GM23338 (cell line): ENCODE measurements around the gene MCM3AP. TPM values are rescaled to one million over a fixed set of nuclear protein-coding genes. Genes with fewer than 3 reads are reported as not detected.
A peak's percentile ranks its signal among the peaks of the same experiment; 100 is the strongest.

ENCODE experiments used
- ATAC-seq: fragments of 200-7000 bp; cut with Tn5 transposase; 3 replicates; pipeline ENCODE4 v1.9.1; 2020
- DNase-seq: peaks from one replicate; pipeline ENCODE4 v3.0.0-alpha.2; 2015; ENCODE audit warnings: low spot score
- H2AFZ ChIP-seq: fragments of 200-600 bp; sonication (generic); 2 replicates; pipeline ENCODE4 v1.8.0; 2016; ENCODE audit warnings: antibody characterized with exemption, mild to moderate bottlenecking, moderate library complexity
- H3F3A ChIP-seq: fragments of 200-600 bp; sonication (generic); replicated peaks from 2 replicates; pipeline ENCODE4 v1.8.0; 2017; ENCODE audit warnings: antibody characterized with exemption, mixed run types, low read depth
- H3K27ac ChIP-seq: fragments of 200-600 bp; sonication (generic); 2 replicates; pipeline ENCODE4 v1.6.1; 2016; ENCODE audit warnings: low read depth
- H3K27me3 ChIP-seq: fragments of 200-600 bp; sonication (generic); 2 replicates; pipeline ENCODE4 v1.8.0; 2016; ENCODE audit warnings: mild to moderate bottlenecking, mixed run types, moderate library complexity; ENCODE audit not compliant: insufficient read depth
- H3K36me3 ChIP-seq: fragments of 200-600 bp; sonication (generic); 2 replicates; pipeline ENCODE4 v1.8.0; 2016; ENCODE audit warnings: mild to moderate bottlenecking; ENCODE audit not compliant: insufficient read depth
- H3K4me1 ChIP-seq: fragments of 200-600 bp; sonication (generic); 2 replicates; pipeline ENCODE4 v1.8.0; 2016; ENCODE audit warnings: mild to moderate bottlenecking, moderate library complexity; ENCODE audit not compliant: insufficient read depth
- H3K4me2 ChIP-seq: fragments of 200-600 bp; sonication (generic); 2 replicates; pipeline ENCODE4 v1.7.1; 2017; ENCODE audit warnings: mixed run types
- H3K4me3 ChIP-seq: fragments of 200-600 bp; sonication (generic); 2 replicates; pipeline ENCODE4 v1.6.1; 2016; ENCODE audit warnings: mixed run types
- H3K79me2 ChIP-seq: fragments of 200-600 bp; sonication (generic); replicated peaks from 2 replicates; pipeline ENCODE4 v1.8.0; 2017; ENCODE audit warnings: mild to moderate bottlenecking; ENCODE audit not compliant: insufficient read depth
- H3K9me2 ChIP-seq: fragments of 200-600 bp; sonication (generic); 2 replicates; pipeline ENCODE4 v1.8.0; 2017; ENCODE audit not compliant: insufficient read depth
- H4K20me1 ChIP-seq: fragments of 200-600 bp; sonication (generic); replicated peaks from 2 replicates; pipeline ENCODE4 v1.8.0; 2017; ENCODE audit warnings: mild to moderate bottlenecking; ENCODE audit not compliant: insufficient read depth
- H3K27ac Mint-ChIP-seq: 2 replicates; pipeline ENCODE4 v1.8.0; 2020; ENCODE audit warnings: inconsistent platforms, mild to moderate bottlenecking, moderate library complexity, mixed read lengths
- H3K27me3 Mint-ChIP-seq: 3 replicates; pipeline ENCODE4 v1.8.0; 2022; ENCODE audit warnings: low read depth, mild to moderate bottlenecking, moderate library complexity, mixed read lengths, inconsistent platforms; ENCODE audit not compliant: insufficient read depth, poor library complexity
- H3K36me3 Mint-ChIP-seq: 3 replicates; pipeline ENCODE4 v1.8.0; 2021; ENCODE audit warnings: low read depth, mild to moderate bottlenecking, inconsistent platforms, moderate library complexity, mixed read lengths
- H3K4me1 Mint-ChIP-seq: 3 replicates; pipeline ENCODE4 v1.8.0; 2020; ENCODE audit warnings: mild to moderate bottlenecking, inconsistent platforms, mixed read lengths
- H3K4me3 Mint-ChIP-seq: 3 replicates; pipeline ENCODE4 v1.8.0; 2021; ENCODE audit warnings: moderate library complexity, mild to moderate bottlenecking, inconsistent platforms, mixed read lengths
- H3K9me3 Mint-ChIP-seq: 3 replicates; pipeline ENCODE4 v1.8.0; 2020; ENCODE audit warnings: moderate library complexity, mild to moderate bottlenecking, inconsistent platforms, mixed read lengths
- CREB1 ChIP-seq: fragments of 250-450 bp; sonication (Bioruptor Pico); IDR thresholded peaks from 2 replicates; pipeline ENCODE4 v1.5.0; 2020; ENCODE audit warnings: low read depth, mild to moderate bottlenecking, moderate library complexity
- POLR2AphosphoS5 ChIP-seq: IDR thresholded peaks from 2 replicates; pipeline ENCODE4 v1.6.1; 2016; ENCODE audit warnings: antibody characterized with exemption, low read depth
- polyA plus RNA-seq: library from polyadenylated mRNA; unstranded; fragments of >200 nt; fragmentation: Nextera tagmentation; extraction: Ambion mirVana; gene quantifications from 2 replicates; pipeline ENCODE4 v1.2.1, GENCODE V29; 2016
- total RNA-seq: library from RNA; depleted of rRNA; stranded (reverse); fragments of >200 nt; shearing (Covaris generic); gene quantifications from 2 replicates; pipeline ENCODE4 v1.2.3, GENCODE V29; 2014
- TF ChIP-seq, protein P1 (sequence below): fragments of 250-450 bp; sonication (Bioruptor Pico); IDR thresholded peaks from 2 replicates; pipeline ENCODE4 v1.5.0; 2020; ENCODE audit warnings: mild to moderate bottlenecking, moderate library complexity

The MCM3AP gene
- total and polyA plus RNA-seq, 2 experiments from 2014 or later = 39.2 to 123 TPM

DNA sequence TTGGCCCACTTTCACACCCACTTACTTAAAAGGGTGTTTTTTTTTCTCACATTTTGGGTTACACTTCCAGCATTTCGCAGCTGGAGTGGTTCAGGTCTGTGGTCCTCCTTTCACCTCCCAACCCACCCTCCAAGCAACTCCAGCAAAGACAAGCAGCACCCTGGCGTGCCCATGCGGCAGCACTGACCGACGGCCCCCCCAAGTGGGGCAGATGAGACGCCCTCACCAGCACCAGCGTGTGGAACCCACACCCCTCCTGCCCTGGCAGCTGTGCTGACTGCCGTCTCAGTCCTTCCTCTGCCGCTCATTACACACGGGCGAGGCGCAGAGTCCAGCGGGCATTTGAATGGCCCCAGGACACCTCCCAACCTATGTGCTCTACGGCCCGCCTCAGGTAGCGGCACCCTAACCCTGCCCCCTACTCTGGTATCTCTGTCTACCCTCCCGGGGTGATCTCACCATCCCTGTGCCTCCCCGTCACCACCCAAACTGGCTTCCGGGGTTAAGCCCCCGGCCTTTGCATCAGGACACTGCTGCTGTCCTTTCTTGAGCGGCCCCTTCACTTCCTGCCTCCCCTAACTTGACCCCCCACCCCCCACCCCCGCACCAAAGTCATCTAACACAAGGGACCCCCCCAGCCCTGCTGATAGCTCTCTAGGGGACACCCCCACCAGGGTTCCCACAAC, 67.8 kb downstream of the MCM3AP start:
- Histone ChIP-seq H3K4me3 (no peak overlapping the region), H3K4me1 (no peaks in the 10 kb centered on the region), H3K79me2 (peaks cover 58% of the 10 kb centered on the region), H3K27me3 (no peaks in the 10 kb centered on the region), H3F3A (0 out of 2 replicates have a peak, but pooled peaks cover 5% of the 10 kb centered on the region), H3K27ac (0 out of 2 replicates have a peak overlapping the region, but pooled peaks have one; percentile 14), H3K9me2 (no peaks in the 10 kb centered on the region), H3K36me3 (peaks cover 14% of the 10 kb centered on the region; the same call in 1 of the 2 replicates), H4K20me1 (peaks cover 13% of the 10 kb centered on the region), H2AFZ (no peak overlapping the region), H3K4me2 (no peak overlapping the region)
- ATAC-seq = no peak
- Mint-ChIP-seq H3K4me1 (peaks cover 5% of the 10 kb centered on the region; the same call in 1 of the 3 replicates), H3K27me3 (peaks cover 8% of the 10 kb centered on the region), H3K4me3 (no peak overlapping the region), H3K36me3 (peaks cover 28% of the 10 kb centered on the region), H3K9me3 (no peaks in the 10 kb centered on the region), H3K27ac (0 out of 2 replicates have a peak overlapping the region, but pooled peaks have one; percentile 70)
- DNase-seq = no peak
- TF ChIP-seq, protein P1, sequence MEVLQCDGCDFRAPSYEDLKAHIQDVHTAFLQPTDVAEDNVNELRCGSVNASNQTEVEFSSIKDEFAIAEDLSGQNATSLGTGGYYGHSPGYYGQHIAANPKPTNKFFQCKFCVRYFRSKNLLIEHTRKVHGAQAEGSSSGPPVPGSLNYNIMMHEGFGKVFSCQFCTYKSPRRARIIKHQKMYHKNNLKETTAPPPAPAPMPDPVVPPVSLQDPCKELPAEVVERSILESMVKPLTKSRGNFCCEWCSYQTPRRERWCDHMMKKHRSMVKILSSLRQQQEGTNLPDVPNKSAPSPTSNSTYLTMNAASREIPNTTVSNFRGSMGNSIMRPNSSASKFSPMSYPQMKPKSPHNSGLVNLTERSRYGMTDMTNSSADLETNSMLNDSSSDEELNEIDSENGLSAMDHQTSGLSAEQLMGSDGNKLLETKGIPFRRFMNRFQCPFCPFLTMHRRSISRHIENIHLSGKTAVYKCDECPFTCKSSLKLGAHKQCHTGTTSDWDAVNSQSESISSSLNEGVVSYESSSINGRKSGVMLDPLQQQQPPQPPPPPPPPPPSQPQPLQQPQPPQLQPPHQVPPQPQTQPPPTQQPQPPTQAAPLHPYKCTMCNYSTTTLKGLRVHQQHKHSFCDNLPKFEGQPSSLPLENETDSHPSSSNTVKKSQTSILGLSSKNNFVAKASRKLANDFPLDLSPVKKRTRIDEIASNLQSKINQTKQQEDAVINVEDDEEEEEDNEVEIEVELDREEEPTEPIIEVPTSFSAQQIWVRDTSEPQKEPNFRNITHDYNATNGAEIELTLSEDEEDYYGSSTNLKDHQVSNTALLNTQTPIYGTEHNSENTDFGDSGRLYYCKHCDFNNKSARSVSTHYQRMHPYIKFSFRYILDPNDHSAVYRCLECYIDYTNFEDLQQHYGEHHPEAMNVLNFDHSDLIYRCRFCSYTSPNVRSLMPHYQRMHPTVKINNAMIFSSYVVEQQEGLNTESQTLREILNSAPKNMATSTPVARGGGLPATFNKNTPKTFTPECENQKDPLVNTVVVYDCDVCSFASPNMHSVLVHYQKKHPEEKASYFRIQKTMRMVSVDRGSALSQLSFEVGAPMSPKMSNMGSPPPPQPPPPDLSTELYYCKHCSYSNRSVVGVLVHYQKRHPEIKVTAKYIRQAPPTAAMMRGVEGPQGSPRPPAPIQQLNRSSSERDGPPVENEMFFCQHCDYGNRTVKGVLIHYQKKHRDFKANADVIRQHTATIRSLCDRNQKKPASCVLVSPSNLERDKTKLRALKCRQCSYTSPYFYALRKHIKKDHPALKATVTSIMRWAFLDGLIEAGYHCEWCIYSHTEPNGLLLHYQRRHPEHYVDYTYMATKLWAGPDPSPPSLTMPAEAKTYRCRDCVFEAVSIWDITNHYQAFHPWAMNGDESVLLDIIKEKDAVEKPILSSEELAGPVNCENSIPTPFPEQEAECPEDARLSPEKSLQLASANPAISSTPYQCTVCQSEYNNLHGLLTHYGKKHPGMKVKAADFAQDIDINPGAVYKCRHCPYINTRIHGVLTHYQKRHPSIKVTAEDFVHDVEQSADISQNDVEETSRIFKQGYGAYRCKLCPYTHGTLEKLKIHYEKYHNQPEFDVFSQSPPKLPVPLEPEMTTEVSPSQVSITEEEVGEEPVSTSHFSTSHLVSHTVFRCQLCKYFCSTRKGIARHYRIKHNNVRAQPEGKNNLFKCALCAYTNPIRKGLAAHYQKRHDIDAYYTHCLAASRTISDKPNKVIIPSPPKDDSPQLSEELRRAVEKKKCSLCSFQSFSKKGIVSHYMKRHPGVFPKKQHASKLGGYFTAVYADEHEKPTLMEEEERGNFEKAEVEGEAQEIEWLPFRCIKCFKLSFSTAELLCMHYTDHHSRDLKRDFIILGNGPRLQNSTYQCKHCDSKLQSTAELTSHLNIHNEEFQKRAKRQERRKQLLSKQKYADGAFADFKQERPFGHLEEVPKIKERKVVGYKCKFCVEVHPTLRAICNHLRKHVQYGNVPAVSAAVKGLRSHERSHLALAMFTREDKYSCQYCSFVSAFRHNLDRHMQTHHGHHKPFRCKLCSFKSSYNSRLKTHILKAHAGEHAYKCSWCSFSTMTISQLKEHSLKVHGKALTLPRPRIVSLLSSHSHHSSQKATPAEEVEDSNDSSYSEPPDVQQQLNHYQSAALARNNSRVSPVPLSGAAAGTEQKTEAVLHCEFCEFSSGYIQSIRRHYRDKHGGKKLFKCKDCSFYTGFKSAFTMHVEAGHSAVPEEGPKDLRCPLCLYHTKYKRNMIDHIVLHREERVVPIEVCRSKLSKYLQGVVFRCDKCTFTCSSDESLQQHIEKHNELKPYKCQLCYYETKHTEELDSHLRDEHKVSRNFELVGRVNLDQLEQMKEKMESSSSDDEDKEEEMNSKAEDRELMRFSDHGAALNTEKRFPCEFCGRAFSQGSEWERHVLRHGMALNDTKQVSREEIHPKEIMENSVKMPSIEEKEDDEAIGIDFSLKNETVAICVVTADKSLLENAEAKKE = no peak

DNA sequence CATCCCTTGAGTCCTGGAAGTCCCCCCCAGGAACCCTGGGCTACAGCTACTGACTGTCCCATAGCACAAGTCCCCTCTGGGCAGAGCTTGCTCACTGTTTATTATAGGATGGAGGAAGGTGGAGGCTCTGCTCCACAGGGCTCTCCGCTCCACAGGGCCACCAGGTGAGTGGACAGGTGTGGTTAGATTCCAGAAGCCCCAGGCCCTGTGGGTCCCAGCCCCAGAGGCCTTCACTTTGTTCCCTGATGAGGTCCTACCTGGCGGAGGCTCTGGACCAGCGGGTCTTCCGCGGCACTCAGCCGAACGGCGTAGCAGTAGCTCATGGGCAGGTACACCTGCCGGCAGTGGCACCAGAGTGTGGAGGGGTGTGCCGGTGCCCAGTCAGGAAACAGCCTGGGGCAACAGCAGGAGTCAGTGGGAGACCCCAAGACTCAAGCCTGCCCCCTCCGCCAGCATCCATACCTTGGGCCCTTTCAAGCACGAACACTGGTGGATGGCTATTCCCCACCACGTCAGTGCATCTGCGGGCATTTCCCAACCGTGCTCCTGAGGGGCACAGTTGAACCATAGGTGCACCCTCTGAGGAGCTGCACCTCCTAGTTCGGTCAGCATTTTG, 69.2 kb downstream of the MCM3AP start:
- Histone ChIP-seq H3K27me3 (no peaks in the 10 kb centered on the region), H3K4me3 (no peak overlapping the region), H3K27ac (no peak overlapping the region), H2AFZ (no peak overlapping the region), H3K9me2 (no peaks in the 10 kb centered on the region), H3K36me3 (peaks cover 5% of the 10 kb centered on the region; the same call in 1 of the 2 replicates), H3K79me2 (peaks cover 44% of the 10 kb centered on the region), H3K4me2 (no peak overlapping the region), H4K20me1 (peaks cover 9% of the 10 kb centered on the region), H3F3A (no peaks in the 10 kb centered on the region), H3K4me1 (no peaks in the 10 kb centered on the region)
- ATAC-seq = no peak
- no peaks in the 10 kb centered on the region for H3K9me3 Mint-ChIP-seq
- peaks cover 18% of the 10 kb centered on the region for H3K36me3 Mint-ChIP-seq
- no peak for DNase-seq
- TF ChIP-seq CREB1 (CRISPR knock-in tag) = no peak
- TF ChIP-seq POLR2AphosphoS5 = no peak
- peaks cover 5% of the 10 kb centered on the region; the same call in 1 of the 3 replicates for H3K4me1 Mint-ChIP-seq
- H3K27ac Mint-ChIP-seq = no peak overlapping the region
- H3K27me3 Mint-ChIP-seq = peaks cover 8% of the 10 kb centered on the region
- H3K4me3 Mint-ChIP-seq = no peak overlapping the region
